GM20431 (cell line): ENCODE measurements around the gene SERPINB12.

Experiments
- in situ Hi-C: fragments of 300-500 bp; cut with MseI, MboI; formaldehyde crosslinking; loops from one replicate; pipeline ENCODE4 v1.15.0; 2020; ENCODE audit warnings: low sequenced_read_pairs; ENCODE audit not compliant: unreplicated experiment

The SERPINB12 gene

GRCh38 chr18:63542069-63542468, at the start of gene SERPINB12:
SERPINB12 (plus strand) TSS chr18:63542369; CDS start chr18:63556160, 13,791 bp downstream.
- in situ Hi-C loops = no loop called here

GRCh38 chr18:63492851-63493250, 49.3 kb upstream of the SERPINB12 start:
- in situ Hi-C loops = loop anchor here (25.0 kb wide), 1 partner anchor 94 kb away; the partner anchor contains the start of gene SERPINB13

GRCh38 chr18:63495675-63496074, 46.5 kb upstream of the SERPINB12 start:
- in situ Hi-C loops = loop anchor here (25.0 kb wide), 1 partner anchor 92 kb away; the partner anchor contains the start of gene SERPINB13

- in situ Hi-C loops = loop anchor here (25.0 kb wide), 1 partner anchor 332 kb away; no protein-coding TSS in a partner anchor
These were observed 36.4 kb upstream of the SERPINB12 start for GRCh38 chr18:63505566-63506335.

- in situ Hi-C loops = loop anchor here (25.0 kb wide), 1 partner anchor 331 kb away; no protein-coding TSS in a partner anchor
These were observed 35.9 kb upstream of the SERPINB12 start for GRCh38 chr18:63506336-63506646.

GRCh38 chr18:63508596-63508995, 33.6 kb upstream of the SERPINB12 start:
- in situ Hi-C loops = loop anchor here (25.0 kb wide), 1 partner anchor 329 kb away; no protein-coding TSS in a partner anchor

- in situ Hi-C loops = loop anchor here (25.0 kb wide), 1 partner anchor 326 kb away; no protein-coding TSS in a partner anchor
These were observed 30.9 kb upstream of the SERPINB12 start for GRCh38 chr18:63511285-63511684.

- in situ Hi-C loops = loop anchor here (25.0 kb wide), 1 partner anchor 323 kb away; no protein-coding TSS in a partner anchor
These were observed 27.8 kb upstream of the SERPINB12 start for GRCh38 chr18:63514326-63514725.

- in situ Hi-C loops = loop anchor here (25.0 kb wide), 1 partner anchor 322 kb away; no protein-coding TSS in a partner anchor
These were observed 27.1 kb upstream of the SERPINB12 start for GRCh38 chr18:63514888-63515678.

- in situ Hi-C loops = loop anchor here (25.0 kb wide), 1 partner anchor 322 kb away; no protein-coding TSS in a partner anchor
These were observed 26.4 kb upstream of the SERPINB12 start for GRCh38 chr18:63515801-63516200.

GRCh38 chr18:63518178-63519012, 23.8 kb upstream of the SERPINB12 start:
- in situ Hi-C loops = loop anchor here (25.0 kb wide), 1 partner anchor 319 kb away; no protein-coding TSS in a partner anchor

- in situ Hi-C loops = loop anchor here (25.0 kb wide), 1 partner anchor 317 kb away; no protein-coding TSS in a partner anchor
These were observed 22.0 kb upstream of the SERPINB12 start for GRCh38 chr18:63520053-63520685.

- in situ Hi-C loops = loop anchor here (25.0 kb wide), 1 partner anchor 314 kb away; no protein-coding TSS in a partner anchor
These were observed 18.5 kb upstream of the SERPINB12 start for GRCh38 chr18:63523660-63524059.

- in situ Hi-C loops = no loop called here
These were observed 14.9 kb upstream of the SERPINB12 start for GRCh38 chr18:63527251-63527650.

- in situ Hi-C loops = no loop called here
These were observed 13.2 kb upstream of the SERPINB12 start for GRCh38 chr18:63528863-63529492.

GRCh38 chr18:63532471-63532870, 9.7 kb upstream of the SERPINB12 start:
- in situ Hi-C loops = no loop called here

GRCh38 chr18:63534615-63535014, 7.6 kb upstream of the SERPINB12 start:
- in situ Hi-C loops = no loop called here

GRCh38 chr18:63539904-63540510, 2.2 kb upstream of the SERPINB12 start:
- in situ Hi-C loops = no loop called here
